ENCODE measurements around the gene SPPL2A. TPM values are rescaled to one million over a fixed set of nuclear protein-coding genes. Genes with fewer than 3 reads are reported as not detected.

SPPL2A gene
- total and polyA plus RNA-seq, 10 of the 15 experiments (the other 5 are each of a cell fraction or from before 2014, with no cell fraction given): 11.3 to 83.8 (median 44.0) TPM

DNA sequence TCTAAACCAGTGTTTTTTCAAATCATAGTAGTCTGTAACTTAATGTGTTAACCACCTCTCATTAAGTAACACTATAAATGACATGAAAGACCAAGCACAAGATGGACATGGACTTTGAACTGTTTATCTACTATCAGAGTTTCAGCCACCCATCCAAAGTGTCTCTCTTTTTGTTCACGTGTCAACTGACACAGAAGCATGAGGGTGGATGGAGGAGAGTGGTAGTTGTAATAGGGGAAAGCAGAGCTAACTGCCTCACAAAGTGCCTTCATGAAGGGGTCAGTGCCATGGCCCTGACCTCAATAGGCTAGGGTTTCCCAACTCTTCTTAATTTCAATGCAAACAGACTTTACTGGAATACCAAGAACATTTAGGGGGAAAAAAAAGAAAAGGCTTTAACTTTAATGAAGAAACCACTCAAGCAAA is 46.8 kb downstream of the SPPL2A start (continued):
- no peak for TF ChIP-seq ZSCAN29 (IDR thresholded peaks at IDR 0.05)
- TF ChIP-seq, protein P1, sequence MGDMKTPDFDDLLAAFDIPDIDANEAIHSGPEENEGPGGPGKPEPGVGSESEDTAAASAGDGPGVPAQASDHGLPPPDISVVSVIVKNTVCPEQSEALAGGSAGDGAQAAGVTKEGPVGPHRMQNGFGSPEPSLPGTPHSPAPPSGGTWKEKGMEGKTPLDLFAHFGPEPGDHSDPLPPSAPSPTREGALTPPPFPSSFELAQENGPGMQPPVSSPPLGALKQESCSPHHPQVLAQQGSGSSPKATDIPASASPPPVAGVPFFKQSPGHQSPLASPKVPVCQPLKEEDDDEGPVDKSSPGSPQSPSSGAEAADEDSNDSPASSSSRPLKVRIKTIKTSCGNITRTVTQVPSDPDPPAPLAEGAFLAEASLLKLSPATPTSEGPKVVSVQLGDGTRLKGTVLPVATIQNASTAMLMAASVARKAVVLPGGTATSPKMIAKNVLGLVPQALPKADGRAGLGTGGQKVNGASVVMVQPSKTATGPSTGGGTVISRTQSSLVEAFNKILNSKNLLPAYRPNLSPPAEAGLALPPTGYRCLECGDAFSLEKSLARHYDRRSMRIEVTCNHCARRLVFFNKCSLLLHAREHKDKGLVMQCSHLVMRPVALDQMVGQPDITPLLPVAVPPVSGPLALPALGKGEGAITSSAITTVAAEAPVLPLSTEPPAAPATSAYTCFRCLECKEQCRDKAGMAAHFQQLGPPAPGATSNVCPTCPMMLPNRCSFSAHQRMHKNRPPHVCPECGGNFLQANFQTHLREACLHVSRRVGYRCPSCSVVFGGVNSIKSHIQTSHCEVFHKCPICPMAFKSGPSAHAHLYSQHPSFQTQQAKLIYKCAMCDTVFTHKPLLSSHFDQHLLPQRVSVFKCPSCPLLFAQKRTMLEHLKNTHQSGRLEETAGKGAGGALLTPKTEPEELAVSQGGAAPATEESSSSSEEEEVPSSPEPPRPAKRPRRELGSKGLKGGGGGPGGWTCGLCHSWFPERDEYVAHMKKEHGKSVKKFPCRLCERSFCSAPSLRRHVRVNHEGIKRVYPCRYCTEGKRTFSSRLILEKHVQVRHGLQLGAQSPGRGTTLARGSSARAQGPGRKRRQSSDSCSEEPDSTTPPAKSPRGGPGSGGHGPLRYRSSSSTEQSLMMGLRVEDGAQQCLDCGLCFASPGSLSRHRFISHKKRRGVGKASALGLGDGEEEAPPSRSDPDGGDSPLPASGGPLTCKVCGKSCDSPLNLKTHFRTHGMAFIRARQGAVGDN (IDR thresholded peaks at IDR 0.05): peak; percentile 65; the same call in 1 of the 2 replicates

DNA sequence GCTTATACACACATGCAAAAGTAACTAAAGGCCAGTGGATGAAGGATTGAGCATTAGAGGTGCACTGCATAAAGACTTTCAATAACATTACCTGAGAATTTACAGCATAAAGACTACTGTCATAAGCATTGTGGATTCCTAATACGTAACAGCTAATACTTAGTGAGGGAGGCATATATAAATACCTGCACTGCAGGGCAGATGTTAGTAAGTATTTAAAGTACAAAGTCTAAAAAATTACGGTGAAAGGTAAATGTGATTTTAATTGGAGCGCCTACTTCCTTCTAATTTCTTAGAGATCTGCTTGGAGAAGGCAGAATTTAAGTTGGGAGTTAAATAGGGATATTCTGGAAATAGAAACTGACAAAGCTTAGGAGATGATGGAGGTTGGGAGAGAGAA is 53.5 kb downstream of the SPPL2A start:
- H3K4me3 ChIP-seq: no peak overlapping the region
- ChIA-PET POLR2A (no interaction called here), SMC1A (ENCODE audit: uncharacterized antibody, unreplicated experiment) (no interaction called here), CTCF (interaction anchor here (1.5 kb wide), 2 partner anchors 162 to 164 kb away, joined by 3 read pairs; no protein-coding TSS in a partner anchor), RAD21 (ENCODE audit: unreplicated experiment) (no interaction called here)
- FAIRE-seq: peak; percentile 52
- no peak overlapping the region for H3K9ac ChIP-seq (ENCODE audit: control insufficient read depth, insufficient read depth, low read length)
- H3K9me3 ChIP-seq (replicated peaks; ENCODE audit: control insufficient read depth, insufficient read depth, low read length): no peaks in the 10 kb centered on the region
- H3K27ac ChIP-seq (ENCODE audit: control insufficient read depth, insufficient read depth): no peak overlapping the region
- BruUV-seq (replicated peaks): no TSS peak
- in situ Hi-C loops (cut with MboI): no loop called here
- DNase-seq (ENCODE audit: low read depth, low spot score): no peak
- no peak for ATAC-seq
- TF ChIP-seq SIX5 (IDR thresholded peaks at IDR 0.05; ENCODE audit: low read depth, low read length, severe bottlenecking) (no peak), TBL1XR1 (IDR thresholded peaks at IDR 0.05; ENCODE audit: low read depth, low read length) (no peak), CEBPB (IDR thresholded peaks at IDR 0.05; ENCODE audit: borderline replicate concordance in 1 of 2, low read depth in 2 of 2, low read length in 2 of 2) (no peak), POLR2A (IDR thresholded peaks at IDR 0.05; ENCODE audit: low read depth, low read length) (no peak)
- intact Hi-C loops (cut with micrococcal nuclease; ENCODE audit: unreplicated experiment): no loop called here
- H3K4me2 ChIP-seq (ENCODE audit: control insufficient read depth, insufficient read depth): no peak overlapping the region
- peaks cover 0 to 9% of the 10 kb centered on the region in 2 experiments; a peak in 2 of 4 replicates for H3K36me3 ChIP-seq (ENCODE audit: control insufficient read depth in 2 of 2, insufficient read depth in 2 of 2, low read length in 1 of 2)
- H3K79me2 ChIP-seq (ENCODE audit: control insufficient read depth, insufficient read depth, low read length): no peaks in the 10 kb centered on the region
- H4K20me1 ChIP-seq (ENCODE audit: control insufficient read depth, insufficient read depth): no peaks in the 10 kb centered on the region
- H3K4me1 ChIP-seq (ENCODE audit: control insufficient read depth, insufficient read depth, low read length): no peaks in the 10 kb centered on the region
- WGBS (ENCODE audit: insufficient coverage, insufficient replicate concordance, low lambda C conversion rate, missing lambda C conversion rate): 96% methylated on average over 3 of the region's 3 CpGs
- no peak overlapping the region for H2AFZ ChIP-seq (ENCODE audit: control insufficient read depth, low read depth, low read length)
- H3K27me3 ChIP-seq (replicated peaks in 1 of 2; ENCODE audit: control insufficient read depth in 2 of 2, insufficient read depth in 2 of 2, low read length in 1 of 2): no peaks in the 10 kb centered on the region

Measured in GM12878 (cell line).